LoVo (cell line): ENCODE results near the gene MRPL20.

Source experiments
- DNase-seq: peaks from one replicate; pipeline ENCODE4 v3.0.0-alpha.2; 2016; ENCODE audit warnings: low spot score

MRPL20 gene

DNA sequence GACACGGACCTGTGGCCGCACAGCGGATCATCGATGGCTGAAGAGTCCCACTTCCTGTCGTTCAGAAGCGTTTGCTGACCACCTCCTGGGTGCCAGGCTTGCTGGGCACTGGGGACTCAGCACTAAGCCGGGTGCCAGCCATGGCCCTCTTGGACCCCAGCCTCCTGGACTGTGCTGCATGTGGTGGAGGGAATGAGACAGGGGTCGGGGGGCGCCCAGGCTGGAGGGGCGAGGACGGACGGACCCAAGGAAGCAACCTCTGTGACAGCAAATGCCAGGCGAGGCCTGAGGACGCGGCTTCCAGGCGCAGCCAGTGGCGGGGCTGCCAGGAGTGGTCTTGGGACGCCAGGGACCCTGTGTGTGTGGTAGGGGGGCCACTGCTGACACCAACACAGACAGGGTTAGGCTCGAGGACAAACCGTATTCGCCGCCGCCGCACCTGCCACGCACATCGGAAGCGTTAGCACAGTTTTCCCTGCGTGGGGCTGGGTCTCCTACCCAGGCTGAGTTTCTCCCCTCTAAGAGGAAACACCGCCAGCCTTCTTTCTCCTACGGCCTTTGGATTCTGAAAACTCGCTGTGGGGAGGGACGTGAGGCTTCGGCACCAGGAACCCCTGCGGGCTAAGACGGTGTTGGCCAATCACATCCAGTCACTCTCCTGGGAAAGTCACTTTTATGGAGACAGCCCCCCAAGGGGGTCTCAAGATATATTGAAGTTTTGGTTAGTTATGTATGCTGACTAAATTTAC is 45.7 kb downstream of the MRPL20 start:
- no peak for DNase-seq

DNA sequence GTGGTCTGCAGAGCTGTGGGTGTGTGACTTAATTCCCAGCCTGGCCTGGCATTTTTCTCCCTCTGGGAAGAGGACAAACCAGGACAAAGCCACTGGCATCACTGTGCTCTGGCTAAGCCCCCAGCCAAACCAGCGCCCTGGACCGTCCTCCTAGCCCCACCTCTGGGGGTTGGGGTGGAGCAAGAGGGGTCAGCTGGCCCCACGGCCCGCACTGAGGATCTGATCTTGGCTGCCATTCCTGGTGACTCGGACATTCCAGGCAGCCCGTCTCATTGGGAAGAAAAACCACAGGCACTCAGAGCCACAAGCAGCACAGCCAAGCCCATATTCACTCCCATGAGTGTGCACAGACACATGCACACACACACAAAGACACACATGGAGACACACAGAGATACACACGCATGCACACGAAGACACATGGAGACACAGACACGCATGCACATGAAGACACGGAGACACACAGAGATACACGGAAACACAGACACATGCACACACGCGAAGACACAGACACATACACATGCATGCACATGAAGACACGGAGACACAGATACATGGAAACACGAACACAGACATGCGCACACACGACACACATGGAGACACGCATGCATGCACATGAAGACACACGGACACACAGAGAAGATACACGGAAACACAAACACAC is 46.5 kb downstream of the MRPL20 start:
- peak; percentile 45 for DNase-seq

GRCh38 chr1:1359664-1360468 is 47.2 kb downstream of the MRPL20 start:
- no peak for DNase-seq

DNA sequence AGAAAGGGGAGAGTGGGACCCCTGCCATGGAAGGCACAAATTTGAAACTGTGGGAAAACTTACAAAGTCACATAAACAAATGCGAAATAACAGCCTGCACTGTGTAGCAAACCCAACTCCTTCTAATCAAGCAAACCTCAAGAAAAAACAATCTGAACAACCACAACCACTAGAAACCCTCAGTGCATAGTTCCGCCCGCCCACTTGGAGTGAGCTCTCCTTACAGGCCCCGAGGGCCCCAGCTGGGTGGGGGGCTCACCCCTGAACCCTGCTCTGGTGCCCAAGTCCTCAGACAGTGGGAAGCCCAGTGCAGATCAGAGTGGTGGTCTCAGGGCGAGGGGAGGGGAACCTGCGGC is 47.8 kb downstream of the MRPL20 start:
- no peak for DNase-seq

GRCh38 chr1:1358433-1359271 is 48.4 kb downstream of the MRPL20 start, which contains the start of gene MXRA8:
MXRA8 (minus strand) TSS chr1:1358555; CDS start chr1:1358504, 51 bp downstream.
- no peak for DNase-seq

DNA sequence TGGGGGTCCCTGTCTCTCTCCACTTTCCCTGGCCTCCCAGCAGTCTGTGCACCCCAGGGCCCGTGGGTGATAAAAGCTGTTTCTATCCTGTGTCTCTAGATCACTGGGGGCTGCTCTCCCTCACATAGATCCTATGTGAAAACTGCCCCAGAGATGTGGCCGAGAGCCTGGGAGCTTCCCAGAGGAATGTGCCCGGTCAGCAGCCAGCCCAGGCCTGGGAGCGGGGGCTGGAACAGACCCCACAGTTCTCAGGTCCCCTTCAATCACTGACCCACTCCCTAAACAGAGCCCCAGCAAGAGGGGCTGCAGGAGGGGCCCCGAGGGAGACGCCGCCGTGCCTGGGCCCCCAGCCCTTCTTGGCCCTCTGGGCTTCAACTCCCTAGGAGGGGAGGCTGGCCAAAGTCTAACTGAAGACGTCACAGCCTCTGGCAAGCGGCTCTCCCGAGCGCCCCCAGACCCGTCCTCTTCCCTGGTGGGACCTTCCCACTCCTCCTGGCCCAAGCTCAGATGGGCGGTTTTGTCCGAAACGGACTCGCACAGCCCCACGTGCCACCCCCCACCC is 49.1 kb downstream of the MRPL20 start:
- DNase-seq, result no peak

GRCh38 chr1:1356796-1357401 is 50.2 kb downstream of the MRPL20 start:
- no peak for DNase-seq

DNA sequence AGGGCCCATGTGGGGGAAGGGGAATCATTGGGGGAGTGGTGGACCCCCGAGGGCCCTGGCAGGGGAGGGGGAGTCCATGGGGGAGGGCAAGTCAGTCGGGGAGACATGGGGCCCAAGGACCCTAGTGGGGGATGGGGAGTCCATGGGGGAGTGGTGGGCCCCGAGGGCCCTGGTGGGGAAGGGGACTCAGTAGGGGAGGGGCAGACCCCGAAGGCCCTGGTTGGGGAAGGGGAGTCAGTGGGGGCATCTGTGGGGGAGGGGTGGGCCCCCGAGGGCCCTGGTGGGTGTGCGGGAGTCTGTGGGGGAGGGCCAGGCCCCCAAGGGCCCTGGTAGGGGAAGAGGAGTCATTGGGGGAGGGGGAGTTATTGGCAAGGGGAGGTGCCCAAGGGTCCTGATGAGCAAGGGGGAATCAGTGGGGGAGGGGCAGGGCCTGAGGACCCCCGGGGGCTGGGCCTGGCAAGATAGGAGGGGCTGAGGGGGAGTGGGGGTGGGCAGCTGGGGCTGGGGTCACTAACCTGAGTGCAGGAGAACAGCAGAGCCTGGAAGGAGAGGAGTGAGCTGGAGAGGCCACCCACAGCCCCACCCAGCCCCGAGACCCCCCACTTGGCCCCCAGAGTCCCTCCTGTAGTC is 50.8 kb downstream of the MRPL20 start:
- DNase-seq, result no peak

DNA sequence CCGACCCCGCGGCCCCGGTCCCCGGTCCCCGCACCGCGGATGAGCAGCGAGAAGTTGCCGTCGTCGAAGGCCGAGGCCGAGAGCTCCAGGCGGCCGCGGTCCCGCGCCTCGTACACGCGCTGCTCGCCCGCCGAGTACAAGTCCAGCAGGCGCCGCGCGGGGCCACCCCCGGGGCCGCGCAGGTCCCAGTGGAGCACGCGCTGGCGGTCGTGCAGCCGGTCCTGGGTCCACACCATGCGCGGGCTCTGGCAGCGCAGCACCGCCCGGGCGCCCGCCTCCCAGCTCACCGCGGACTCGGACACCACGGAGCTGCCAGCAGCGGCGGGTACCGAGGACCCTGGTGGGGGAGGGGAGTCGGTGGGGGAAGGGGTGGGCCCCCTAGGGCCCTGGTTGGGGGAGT is 51.7 kb downstream of the MRPL20 start:
- no peak for DNase-seq

- DNase-seq, result no peak
Measured at GRCh38 chr1:1354271-1355247, 52.5 kb downstream of the MRPL20 start.

GRCh38 chr1:1353389-1354151 is 53.5 kb downstream of the MRPL20 start:
- no peak for DNase-seq

- DNase-seq, result no peak
Measured at GRCh38 chr1:1352786-1353388, 54.2 kb downstream of the MRPL20 start.
